Ishikawa (cell line): ENCODE data around the gene ARHGEF4.

ENCODE experiments used
- CEBPB ChIP-seq: IDR thresholded peaks from 2 replicates; pipeline ENCODE4 v1.6.1; 2012
- CREB1 ChIP-seq: IDR thresholded peaks from 2 replicates; pipeline ENCODE4 v1.6.1; 2012; ENCODE audit warnings: low read depth
- EGR1 ChIP-seq: IDR thresholded peaks from 2 replicates; pipeline ENCODE4 v1.6.1; 2012
- EP300 ChIP-seq: IDR thresholded peaks from 2 replicates; pipeline ENCODE4 v1.6.1; 2012; ENCODE audit warnings: borderline replicate concordance
- FOXM1 ChIP-seq: IDR thresholded peaks from 2 replicates; pipeline ENCODE4 v1.6.1; 2012; ENCODE audit warnings: low read depth, borderline replicate concordance
- MAX ChIP-seq: IDR thresholded peaks from 2 replicates; pipeline ENCODE4 v1.6.1; 2012
- NFIC ChIP-seq: IDR thresholded peaks from 2 replicates; pipeline ENCODE4 v1.6.1; 2012
- RAD21 ChIP-seq: IDR thresholded peaks from 2 replicates; pipeline ENCODE4 v1.6.1; 2012; ENCODE audit warnings: low read depth
- REST ChIP-seq: IDR thresholded peaks from 2 replicates; pipeline ENCODE4 v1.6.1; 2012; ENCODE audit warnings: low read depth, mild to moderate bottlenecking
- TAF1 ChIP-seq: IDR thresholded peaks from 2 replicates; pipeline ENCODE4 v1.6.1; 2012; ENCODE audit warnings: low read depth, mild to moderate bottlenecking
- TCF12 ChIP-seq: IDR thresholded peaks from 2 replicates; pipeline ENCODE4 v1.6.1; 2012; ENCODE audit warnings: low read depth
- TEAD4 ChIP-seq: IDR thresholded peaks from 2 replicates; pipeline ENCODE4 v1.6.1; 2012
- USF1 ChIP-seq: IDR thresholded peaks from 2 replicates; pipeline ENCODE4 v1.6.1; 2012
- YY1 ChIP-seq: IDR thresholded peaks from 2 replicates; pipeline ENCODE4 v1.6.1; 2012; ENCODE audit warnings: low read depth
- ZBTB7A ChIP-seq: IDR thresholded peaks from 2 replicates; pipeline ENCODE4 v1.6.1; 2012; ENCODE audit warnings: low read depth

Gene ARHGEF4

GRCh38 chr2:131044757-131045150 lies 208.0 kb downstream of the ARHGEF4 start:
- TF ChIP-seq MAX (no peak), EGR1 (no peak), EP300 (no peak), REST (no peak), FOXM1 (no peak), CEBPB (no peak), ZBTB7A (no peak), RAD21 (no peak), TEAD4 (no peak), YY1 (no peak), TAF1 (no peak), CREB1 (no peak), USF1 (no peak)

- TF ChIP-seq YY1, result no peak
- no peak for TF ChIP-seq CEBPB
- TF ChIP-seq EGR1, result no peak
- TF ChIP-seq EP300, result no peak
- no peak for TF ChIP-seq TAF1
- TF ChIP-seq RAD21, result no peak
- no peak for TF ChIP-seq NFIC
- no peak for TF ChIP-seq FOXM1
- TF ChIP-seq ZBTB7A, result no peak
- TF ChIP-seq USF1, result no peak
- no peak for TF ChIP-seq CREB1
- no peak for TF ChIP-seq TCF12
- TF ChIP-seq REST, result no peak
- TF ChIP-seq TEAD4, result no peak
Measured at GRCh38 chr2:131045286-131046027, 208.7 kb downstream of the ARHGEF4 start.

- TF ChIP-seq MAX, result no peak
Measured at GRCh38 chr2:131046028-131046917, 209.6 kb downstream of the ARHGEF4 start.

GRCh38 chr2:131046918-131047652 lies 210.4 kb downstream of the ARHGEF4 start:
- TF ChIP-seq CEBPB (no peak), REST (no peak), EGR1 (no peak), EP300 (no peak), TCF12 (no peak), TEAD4 (no peak), FOXM1 (no peak), NFIC (no peak), YY1 (no peak), ZBTB7A (no peak), USF1 (no peak), TAF1 (no peak), CREB1 (no peak)
